ENCODE measurements around the gene AFTPH.

The AFTPH gene

DNA sequence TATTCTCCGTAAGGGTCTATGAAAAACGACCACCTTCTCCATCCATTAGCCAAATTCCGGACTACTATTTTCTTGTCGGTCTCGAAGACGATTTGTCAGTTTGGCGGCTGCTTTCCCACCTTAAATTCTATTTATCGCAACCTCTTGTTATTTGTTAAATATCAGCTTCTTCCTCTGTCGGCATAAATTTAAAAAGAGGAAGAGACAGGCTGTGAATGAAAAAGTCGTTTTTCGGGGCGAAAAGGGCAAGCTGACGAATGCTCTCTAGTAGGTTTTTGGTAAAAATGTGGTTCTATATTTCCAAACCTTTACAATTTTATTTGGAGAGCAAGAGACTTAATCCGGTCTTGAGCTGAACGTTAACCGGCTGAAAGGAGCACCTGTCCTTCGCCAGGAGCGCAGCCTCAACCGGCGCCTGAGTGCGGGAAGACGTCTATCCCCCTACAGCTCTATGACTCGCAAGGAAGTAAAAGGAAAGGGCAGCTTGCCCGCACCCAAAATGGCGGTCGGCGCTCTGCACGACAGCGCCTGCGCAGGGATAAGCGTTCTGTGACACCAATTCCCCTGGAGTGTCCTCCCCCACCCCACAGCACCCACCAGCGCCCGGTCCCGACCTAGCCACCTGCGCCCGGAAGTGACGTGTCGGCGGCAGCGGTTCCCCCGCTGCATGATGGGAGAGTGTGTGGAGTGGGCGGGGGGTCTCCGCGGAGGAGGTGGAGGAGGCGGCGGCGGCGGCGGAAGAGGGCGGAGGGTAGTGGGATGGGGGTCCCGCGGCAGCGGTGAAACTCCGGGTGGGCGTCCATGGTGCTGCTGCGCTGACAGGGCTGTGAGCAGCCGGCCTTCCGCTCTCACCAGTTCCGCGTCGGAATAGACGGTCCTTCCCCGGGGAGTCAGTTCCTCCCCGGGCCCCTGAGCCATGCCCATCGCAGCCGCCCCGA, at the start of gene AFTPH:
Gene AFTPH, plus strand, starts transcription at position 663 of the 938 bp plus-strand sequence. CDS start 27,147 bp downstream, outside the sequence.
- DNase-seq (ENCODE audit: low read depth): peak; percentile 99
- peak within 1 kb of the TSS; percentile 86 for H3K4me3 ChIP-seq (ENCODE audit: low read length)
- TF ChIP-seq CTCF (IDR thresholded peaks at IDR 0.05; ENCODE audit: insufficient read depth, low read depth, low read length, missing control alignments): no peak

DNA sequence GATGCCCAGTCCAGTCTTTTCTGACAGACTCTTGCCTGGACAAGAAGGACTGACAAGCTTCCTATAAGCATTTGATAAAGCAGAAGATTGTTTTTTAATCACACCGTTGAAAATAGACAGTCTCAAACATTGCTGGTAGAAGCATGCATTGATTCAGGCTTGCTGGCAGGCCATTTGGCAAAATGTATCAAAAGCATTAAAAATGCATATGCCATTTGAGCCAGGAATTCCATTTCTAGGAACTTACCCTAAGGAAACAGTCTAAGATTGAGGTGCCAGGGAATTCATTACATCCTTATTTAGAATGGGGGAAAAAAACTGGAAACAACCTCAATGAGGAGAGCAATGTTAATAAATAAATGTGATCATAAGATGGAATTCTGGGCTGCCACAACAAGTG, 49.5 kb upstream of the AFTPH start:
- H3K4me3 ChIP-seq (ENCODE audit: low read length): no peak overlapping the region
- no peak for DNase-seq (ENCODE audit: low read depth)
- TF ChIP-seq CTCF (IDR thresholded peaks at IDR 0.05; ENCODE audit: insufficient read depth, low read depth, low read length, missing control alignments): no peak

DNA sequence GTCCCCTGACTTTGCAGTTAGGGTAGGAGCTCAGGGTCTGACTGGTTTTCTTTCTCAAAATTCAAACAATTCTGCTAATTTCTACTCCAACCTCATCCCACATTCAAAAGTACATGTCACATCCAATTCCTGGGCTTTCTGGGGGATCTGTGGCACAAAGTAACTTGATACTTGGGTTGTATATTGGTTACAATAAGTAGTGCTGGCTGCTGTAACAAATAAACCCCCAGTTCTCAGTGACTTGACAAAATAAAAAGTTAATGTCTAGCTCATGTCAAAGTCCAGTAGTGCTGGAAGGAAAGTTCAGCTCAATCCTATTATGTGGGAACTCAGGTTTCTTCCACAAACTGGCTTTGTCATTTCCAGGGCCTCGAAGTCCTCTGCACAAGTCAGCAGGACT, 47.1 kb upstream of the AFTPH start:
- no peak for DNase-seq (ENCODE audit: low read depth)
- no peak overlapping the region for H3K4me3 ChIP-seq (ENCODE audit: low read length)
- no peak for TF ChIP-seq CTCF (IDR thresholded peaks at IDR 0.05; ENCODE audit: insufficient read depth, low read depth, low read length, missing control alignments)

- no peak overlapping the region for H3K4me3 ChIP-seq (ENCODE audit: low read length)
- DNase-seq (ENCODE audit: low read depth): no peak
- no peak for TF ChIP-seq CTCF (IDR thresholded peaks at IDR 0.05; ENCODE audit: insufficient read depth, low read depth, low read length, missing control alignments)
These were observed 46.1 kb upstream of the AFTPH start for GRCh38 chr2:64477979-64478378.

DNA sequence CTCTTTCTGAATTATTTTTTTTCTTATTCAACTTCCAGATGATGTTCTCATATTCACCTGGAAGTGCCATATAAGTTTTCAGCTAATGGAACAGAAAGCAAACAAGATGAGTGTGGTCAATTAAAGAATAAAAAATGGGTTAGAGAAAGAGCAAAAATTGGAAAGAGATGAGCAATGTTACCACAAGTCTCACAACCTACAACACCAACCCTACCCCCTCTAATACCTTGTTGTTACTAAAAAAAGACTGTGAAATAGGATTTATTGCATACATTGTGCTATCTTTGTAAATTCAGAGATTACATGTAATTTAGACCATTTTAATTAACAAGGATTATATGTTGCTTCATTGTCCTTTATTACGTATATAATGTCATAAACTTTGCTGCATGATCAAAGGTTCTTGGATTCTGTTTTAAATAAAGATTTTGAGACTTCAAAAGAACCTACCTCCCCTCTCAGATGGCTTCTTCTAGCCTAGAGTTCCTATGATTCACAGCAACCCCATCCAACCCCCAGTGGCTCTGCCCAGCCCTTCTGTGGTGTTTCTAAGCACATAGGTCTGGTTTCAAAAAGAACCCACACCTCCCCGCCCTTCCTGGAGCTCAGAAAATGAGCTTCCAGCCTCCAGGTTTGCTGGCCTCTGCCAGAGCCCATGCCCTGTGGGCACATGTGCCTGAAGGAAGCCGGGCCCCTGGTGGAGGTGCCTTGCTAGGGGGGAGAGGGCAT, 45.5 kb upstream of the AFTPH start:
- DNase-seq (ENCODE audit: low read depth): peak; percentile 53
- H3K4me3 ChIP-seq (ENCODE audit: low read length): no peak overlapping the region
- no peak for TF ChIP-seq CTCF (IDR thresholded peaks at IDR 0.05; ENCODE audit: insufficient read depth, low read depth, low read length, missing control alignments)

DNA sequence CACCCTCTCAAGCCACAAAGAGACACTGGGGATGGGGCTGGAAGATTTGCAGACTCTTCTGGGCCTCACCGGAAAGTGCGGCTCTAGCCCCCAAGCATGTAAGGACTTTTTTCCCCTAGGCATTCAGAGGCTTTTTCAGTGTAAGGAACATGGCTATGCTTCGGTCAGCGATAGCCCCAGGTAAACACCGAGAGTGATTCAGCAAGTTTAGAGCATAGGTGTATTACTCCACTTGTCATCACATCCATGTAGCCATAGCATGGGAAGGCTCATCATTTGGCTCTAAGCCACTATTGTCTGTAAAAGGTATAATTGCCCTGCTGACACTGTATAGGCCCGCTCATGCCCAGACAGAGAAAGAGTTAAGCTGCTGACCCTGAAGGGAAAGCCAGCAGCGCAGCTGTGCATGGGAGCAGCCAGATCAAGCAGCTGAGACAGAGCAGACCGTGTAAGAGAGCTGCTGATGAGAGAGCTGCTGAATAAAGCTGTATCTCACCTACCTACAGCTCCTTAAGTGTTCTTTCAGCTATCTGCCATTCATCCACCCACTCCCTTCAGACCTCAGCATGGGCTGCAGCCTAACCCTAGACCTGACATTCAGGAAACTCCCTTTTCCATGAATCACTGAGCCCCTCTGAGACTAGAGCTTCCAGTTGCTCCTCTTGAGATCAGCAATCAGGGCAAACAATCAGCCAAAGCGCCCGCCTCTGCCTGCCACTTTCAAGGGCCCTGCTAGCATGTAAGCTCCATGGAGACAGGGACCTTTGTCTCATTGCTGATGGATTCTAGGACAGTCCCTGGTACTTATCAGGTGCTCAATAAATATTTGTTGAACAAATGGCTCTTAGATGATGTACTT, 44.6 kb upstream of the AFTPH start:
- peak; percentile 75 for DNase-seq (ENCODE audit: low read depth)
- H3K4me3 ChIP-seq (ENCODE audit: low read length): no peak overlapping the region
- TF ChIP-seq CTCF (IDR thresholded peaks at IDR 0.05; ENCODE audit: insufficient read depth, low read depth, low read length, missing control alignments): no peak
